ENCODE results near the gene ACTR1A.

Gene ACTR1A

DNA sequence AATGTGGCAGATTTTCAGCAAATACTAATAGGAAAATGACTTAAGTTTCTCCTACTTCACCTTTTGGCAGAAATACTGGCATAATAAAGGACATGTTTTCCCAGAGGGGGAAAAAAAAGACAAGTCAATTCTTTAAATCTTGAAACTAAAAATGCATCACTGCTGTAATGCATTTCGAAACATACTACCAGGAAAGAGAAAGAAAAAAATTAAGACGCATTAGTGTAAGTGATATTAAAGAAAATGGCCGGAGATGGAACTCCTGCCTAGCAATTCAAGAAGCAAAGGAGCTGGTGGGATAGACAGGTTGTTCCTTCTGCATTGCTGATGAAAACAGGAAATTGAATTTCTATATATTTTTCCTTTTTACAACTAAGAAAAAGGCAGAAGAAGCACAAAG lies 3.2 kb downstream of the ACTR1A start:
- no peak overlapping the region for H3K4me3 ChIP-seq (ENCODE audit: low read depth, low read length)
- TF ChIP-seq, protein P1, sequence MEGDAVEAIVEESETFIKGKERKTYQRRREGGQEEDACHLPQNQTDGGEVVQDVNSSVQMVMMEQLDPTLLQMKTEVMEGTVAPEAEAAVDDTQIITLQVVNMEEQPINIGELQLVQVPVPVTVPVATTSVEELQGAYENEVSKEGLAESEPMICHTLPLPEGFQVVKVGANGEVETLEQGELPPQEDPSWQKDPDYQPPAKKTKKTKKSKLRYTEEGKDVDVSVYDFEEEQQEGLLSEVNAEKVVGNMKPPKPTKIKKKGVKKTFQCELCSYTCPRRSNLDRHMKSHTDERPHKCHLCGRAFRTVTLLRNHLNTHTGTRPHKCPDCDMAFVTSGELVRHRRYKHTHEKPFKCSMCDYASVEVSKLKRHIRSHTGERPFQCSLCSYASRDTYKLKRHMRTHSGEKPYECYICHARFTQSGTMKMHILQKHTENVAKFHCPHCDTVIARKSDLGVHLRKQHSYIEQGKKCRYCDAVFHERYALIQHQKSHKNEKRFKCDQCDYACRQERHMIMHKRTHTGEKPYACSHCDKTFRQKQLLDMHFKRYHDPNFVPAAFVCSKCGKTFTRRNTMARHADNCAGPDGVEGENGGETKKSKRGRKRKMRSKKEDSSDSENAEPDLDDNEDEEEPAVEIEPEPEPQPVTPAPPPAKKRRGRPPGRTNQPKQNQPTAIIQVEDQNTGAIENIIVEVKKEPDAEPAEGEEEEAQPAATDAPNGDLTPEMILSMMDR (IDR thresholded peaks at IDR 0.05; ENCODE audit: borderline replicate concordance, insufficient read depth, low read depth, low read length): no peak

DNA sequence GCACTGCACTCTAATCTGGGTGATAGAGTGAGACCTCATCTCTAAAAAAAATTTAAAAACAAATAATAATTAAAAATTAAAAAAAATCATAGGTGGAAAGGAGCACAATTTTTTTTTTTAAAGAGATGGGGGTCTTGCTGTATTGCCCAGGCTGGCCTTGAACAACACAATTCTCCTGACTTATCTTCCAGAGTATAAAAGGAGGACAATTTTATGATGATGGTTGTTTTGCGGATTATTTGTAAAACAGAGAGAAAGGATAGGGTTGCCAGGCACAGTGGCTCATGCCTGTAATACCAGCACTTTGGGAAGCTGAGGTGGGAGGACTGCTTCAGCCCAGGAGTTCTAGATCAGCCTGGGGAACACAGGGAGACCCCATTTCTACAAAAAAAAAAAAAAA lies 5.0 kb downstream of the ACTR1A start:
- no peak overlapping the region for H3K4me3 ChIP-seq (ENCODE audit: low read depth, low read length)
- TF ChIP-seq, protein P1 (IDR thresholded peaks at IDR 0.05; ENCODE audit: borderline replicate concordance, insufficient read depth, low read depth, low read length): no peak

DNA sequence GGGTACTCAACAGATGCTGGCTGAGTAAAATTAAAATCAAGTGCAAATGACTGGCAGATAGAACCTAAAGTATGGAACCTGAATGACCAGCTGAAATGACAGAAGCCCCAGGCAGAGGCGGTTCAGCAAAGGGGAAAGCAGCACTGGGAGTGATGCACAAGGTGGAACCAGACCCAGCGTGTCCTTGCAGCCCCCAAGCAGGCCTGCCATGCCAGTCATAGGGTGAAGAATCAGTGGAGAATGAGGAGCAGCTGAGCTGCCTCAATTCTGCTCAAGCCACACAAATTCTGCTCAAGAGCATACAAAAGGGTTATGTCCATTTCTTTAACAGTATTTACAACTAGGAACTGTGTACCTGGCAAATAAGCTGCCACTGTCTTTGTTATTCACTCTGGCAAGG lies 8.7 kb downstream of the ACTR1A start:
- H3K4me3 ChIP-seq (ENCODE audit: low read depth, low read length): no peak overlapping the region
- TF ChIP-seq, protein P1 (IDR thresholded peaks at IDR 0.05; ENCODE audit: borderline replicate concordance, insufficient read depth, low read depth, low read length): no peak

DNA sequence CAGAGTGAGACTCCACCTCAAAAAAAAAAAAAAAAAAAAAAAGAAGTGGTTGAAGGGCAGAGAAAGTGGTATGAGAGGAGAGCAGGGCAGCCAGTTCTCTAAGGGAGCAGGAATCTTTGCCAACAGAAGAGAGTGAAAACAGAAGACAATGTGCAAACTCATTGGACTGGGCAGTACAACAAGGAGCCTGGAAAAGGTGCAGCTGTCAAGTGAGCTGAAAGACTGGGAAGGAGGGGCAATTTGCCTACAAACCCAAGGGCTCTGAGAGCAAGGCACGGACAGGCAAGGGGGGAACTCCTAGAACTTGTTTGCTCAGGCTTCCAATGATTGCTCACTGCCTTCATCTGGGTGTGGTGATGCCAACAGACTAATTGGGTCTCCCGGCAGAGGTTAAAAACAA lies 9.5 kb downstream of the ACTR1A start:
- H3K4me3 ChIP-seq (ENCODE audit: low read depth, low read length): no peak overlapping the region
- TF ChIP-seq, protein P1 (IDR thresholded peaks at IDR 0.05; ENCODE audit: borderline replicate concordance, insufficient read depth, low read depth, low read length): no peak

DNA sequence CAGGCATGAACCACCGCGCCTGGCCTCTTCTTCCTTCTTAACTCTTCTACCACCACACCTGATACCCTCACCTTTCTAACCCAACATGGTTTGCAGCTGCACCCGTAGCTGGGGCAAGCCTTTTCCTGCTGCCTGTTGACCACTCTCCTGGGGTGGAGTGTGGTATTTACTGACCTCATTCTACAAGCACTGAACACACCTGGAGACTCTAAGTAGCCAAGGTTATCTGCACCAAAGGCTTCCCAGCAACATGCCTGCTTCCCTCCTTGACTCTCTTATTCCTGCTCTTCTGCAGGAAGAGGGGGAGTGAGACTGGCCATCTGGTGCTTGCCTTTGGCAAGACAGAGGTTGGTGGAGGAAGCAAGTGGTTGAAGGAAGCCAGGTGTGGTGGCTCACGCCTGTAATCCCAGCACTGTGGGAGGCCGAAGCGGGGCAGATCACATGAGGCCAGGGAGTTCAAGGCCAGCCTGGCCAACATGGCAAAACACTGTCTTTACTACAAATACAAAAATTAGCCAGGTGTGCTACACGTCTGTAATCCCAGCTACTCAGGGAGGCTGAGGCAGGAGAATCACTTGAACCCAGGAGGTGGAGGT lies 10.1 kb downstream of the ACTR1A start:
- TF ChIP-seq, protein P1 (IDR thresholded peaks at IDR 0.05; ENCODE audit: borderline replicate concordance, insufficient read depth, low read depth, low read length): no peak
- no peak overlapping the region for H3K4me3 ChIP-seq (ENCODE audit: low read depth, low read length)

DNA sequence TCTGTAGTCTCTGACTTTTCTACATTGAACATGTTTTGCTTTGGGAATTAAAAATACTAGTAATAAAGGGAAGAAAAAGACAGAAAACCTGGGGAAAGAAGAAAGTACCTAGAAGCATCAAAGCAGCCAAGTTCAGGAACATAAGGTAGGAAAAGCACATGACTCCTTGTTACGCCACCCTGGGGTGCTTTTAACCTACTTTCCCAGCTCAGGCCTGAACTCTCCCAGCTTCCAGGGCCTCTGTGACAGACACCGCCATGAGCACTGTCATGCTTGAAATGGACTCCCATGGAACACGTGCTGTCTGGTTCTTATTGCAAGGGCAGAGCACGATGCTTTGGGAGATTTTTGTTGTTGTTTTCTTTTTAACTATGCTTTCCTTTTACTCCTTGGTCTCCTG lies 11.4 kb downstream of the ACTR1A start:
- no peak overlapping the region for H3K4me3 ChIP-seq (ENCODE audit: low read depth, low read length)
- TF ChIP-seq, protein P1 (IDR thresholded peaks at IDR 0.05; ENCODE audit: borderline replicate concordance, insufficient read depth, low read depth, low read length): no peak

DNA sequence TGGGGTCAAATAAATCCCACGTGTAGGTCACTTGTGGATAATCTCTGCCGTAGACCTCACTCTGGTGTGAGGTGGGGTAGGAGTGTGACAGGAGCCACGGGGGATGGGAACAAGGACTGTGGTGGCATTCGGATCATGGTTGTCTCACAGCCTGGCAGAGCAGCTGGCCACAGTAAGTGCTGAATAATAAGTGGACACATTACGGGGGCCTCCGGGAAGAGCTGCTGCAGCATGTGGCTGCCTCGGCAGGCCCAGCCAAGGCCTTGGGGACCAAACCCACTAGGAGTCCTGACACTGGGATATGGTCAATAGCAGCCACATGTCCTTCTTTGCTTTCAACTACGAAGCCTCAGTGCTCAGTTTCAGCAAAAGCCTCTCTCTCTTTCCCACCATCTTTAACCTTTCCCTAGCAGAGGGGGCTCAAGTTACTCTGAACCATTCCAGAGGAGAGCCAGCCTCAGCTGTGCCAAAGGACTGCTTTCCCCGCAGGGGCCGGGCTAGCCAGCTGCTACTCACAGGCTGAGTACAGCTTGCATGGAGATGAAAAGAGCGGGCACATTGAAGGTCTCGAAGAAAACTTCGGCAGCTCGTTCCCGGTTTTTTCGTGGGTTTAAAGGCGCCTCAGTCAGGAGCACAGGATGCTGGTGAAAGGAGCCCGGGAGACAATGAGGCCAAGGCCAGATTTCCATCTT lies 17.3 kb downstream of the ACTR1A start:
- no peak overlapping the region for H3K4me3 ChIP-seq (ENCODE audit: low read depth, low read length)
- TF ChIP-seq, protein P1 (IDR thresholded peaks at IDR 0.05; ENCODE audit: borderline replicate concordance, insufficient read depth, low read depth, low read length): no peak
